OCI-M2 (cell line): ENCODE results near the gene PHYKPL.

Experiments used
- DNase-seq: peaks from one replicate; lab custom pipeline; 2025; ENCODE audit not compliant: unreplicated experiment; lab: John Stamatoyannopoulos, UW

PHYKPL gene

DNA sequence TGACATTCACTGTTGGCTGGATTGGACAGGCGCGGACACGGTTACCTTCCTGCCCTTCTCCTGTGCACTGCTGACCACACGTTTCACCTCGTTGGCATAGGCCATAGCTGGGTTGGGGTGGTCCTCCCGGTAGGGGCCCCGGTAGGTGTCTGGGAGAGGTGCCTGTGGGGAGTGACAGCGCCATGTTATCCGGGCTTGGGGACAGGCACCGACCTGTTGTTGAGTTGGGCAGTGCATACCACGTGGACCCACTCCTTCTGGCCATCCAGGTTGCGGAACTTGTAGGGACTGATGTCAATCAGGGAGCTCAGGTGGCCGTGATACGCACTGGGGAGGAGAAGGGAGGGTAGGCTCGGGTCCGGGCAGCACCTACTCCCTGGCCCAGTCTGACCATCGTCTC, 8.2 kb downstream of the PHYKPL start:
- DNase-seq: no peak

GRCh38 chr5:178223828-178224335, 8.7 kb downstream of the PHYKPL start:
- no peak for DNase-seq

GRCh38 chr5:178223196-178223773, 9.3 kb downstream of the PHYKPL start:
- no peak for DNase-seq

DNA sequence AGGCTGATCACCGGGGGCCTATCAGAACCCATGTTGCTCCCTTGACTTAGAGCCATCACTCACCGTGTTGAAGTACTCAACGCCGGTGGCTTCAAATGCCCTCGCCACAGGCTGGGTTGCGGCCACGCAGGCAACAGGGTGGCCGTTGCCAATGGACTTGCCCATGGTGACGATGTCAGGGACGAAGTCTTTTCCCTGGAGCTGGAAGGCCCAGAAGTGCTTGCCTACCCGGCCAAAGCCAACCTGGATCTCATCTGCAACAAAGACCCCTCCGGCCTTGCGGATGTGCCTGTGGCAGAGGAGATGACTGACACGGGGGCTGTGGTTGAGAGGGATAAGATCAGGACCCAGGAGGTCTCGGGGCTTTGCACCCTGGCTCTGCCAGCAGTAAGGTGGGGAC, 10.3 kb downstream of the PHYKPL start:
- no peak for DNase-seq

GRCh38 chr5:178221853-178222252, 10.7 kb downstream of the PHYKPL start:
- DNase-seq: no peak

GRCh38 chr5:178221282-178221681, 11.3 kb downstream of the PHYKPL start:
- DNase-seq: no peak

- no peak for DNase-seq
Observed at GRCh38 chr5:178218827-178219226, 13.8 kb downstream of the PHYKPL start.

GRCh38 chr5:178218237-178218776, 14.3 kb downstream of the PHYKPL start:
- DNase-seq: no peak

- DNase-seq: no peak
Observed at GRCh38 chr5:178216779-178217178, 15.8 kb downstream of the PHYKPL start.

GRCh38 chr5:178216088-178216534, 16.5 kb downstream of the PHYKPL start:
- no peak for DNase-seq

- DNase-seq: no peak
Observed at GRCh38 chr5:178215280-178216002, 17.2 kb downstream of the PHYKPL start.

DNA sequence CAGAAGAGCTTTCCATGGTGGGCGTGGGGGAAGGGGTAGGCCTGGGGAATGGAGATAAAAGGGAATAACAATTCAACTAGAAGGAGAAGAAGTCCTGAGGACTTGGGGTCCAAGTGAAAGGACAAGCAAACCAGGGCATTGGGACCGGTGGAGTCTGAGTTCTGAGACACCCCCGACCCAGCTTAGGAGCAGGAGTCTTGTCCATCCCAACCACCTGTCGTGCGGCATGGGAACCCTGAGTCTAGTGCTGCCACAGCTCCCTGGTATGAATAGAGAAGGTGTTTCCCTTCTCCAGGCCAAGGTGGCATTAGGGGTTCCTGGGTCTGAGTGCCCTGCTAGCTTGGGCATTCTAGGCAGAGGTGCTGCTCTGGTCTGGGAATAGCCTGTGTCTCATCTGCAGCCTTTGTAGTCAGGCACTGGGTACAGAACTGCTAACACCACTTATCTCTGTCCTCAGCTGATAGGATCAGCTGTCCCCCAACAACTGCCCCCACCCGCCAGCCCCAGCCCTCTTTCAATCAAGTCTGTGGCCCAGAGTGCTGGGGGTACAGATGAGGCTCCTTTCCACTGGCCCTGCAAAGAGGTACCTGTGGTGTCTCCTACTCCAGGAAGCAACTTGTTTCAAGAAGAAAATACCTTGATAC, 18.3 kb downstream of the PHYKPL start:
- no peak for DNase-seq

- DNase-seq: no peak
Observed at GRCh38 chr5:178213748-178214151, 18.9 kb downstream of the PHYKPL start.

GRCh38 chr5:178213003-178213461, 19.6 kb downstream of the PHYKPL start:
- DNase-seq: no peak

GRCh38 chr5:178212241-178213002, 20.2 kb downstream of the PHYKPL start:
- no peak for DNase-seq

- DNase-seq: no peak
Observed at GRCh38 chr5:178211095-178212048, 21.2 kb downstream of the PHYKPL start.

DNA sequence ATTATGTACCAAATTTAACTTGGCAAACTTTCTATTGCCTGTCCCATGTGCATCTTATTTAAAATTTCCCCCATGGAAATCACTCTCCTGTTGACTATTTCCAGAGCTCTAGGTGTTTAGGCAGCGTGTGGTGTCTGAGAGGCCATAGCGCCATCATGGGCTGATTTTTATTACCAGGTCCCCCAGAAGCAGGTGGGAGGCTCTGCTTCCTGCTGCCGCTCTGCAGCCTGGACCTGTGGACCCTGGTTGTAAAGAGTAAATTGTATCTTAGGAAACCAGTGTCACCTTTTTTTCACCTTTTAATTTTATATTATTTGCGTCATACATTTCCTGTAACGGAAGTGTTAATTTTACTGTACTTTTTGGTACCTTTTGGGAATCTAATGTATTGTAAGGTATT, 21.9 kb downstream of the PHYKPL start:
- no peak for DNase-seq

- no peak for DNase-seq
Observed at GRCh38 chr5:178210073-178210535, 22.5 kb downstream of the PHYKPL start.

GRCh38 chr5:178209334-178210072, 23.1 kb downstream of the PHYKPL start:
- no peak for DNase-seq
